NOMO-1 treated with DMSO at 0.1 percent for 48 hours (cell line): ENCODE results near the gene SFI1.
A peak's percentile ranks its signal among the peaks of the same experiment; 100 is the strongest.
"Not testable (repeated sequence)": the region's sequence is repeated elsewhere in the genome, so short reads cannot be mapped to it uniquely, and the experiment has no call there.

Experiments used
- DNase-seq: peaks from one replicate; lab custom pipeline; 2025; ENCODE audit not compliant: unreplicated experiment; lab: John Stamatoyannopoulos, UW

SFI1 gene, protein sequence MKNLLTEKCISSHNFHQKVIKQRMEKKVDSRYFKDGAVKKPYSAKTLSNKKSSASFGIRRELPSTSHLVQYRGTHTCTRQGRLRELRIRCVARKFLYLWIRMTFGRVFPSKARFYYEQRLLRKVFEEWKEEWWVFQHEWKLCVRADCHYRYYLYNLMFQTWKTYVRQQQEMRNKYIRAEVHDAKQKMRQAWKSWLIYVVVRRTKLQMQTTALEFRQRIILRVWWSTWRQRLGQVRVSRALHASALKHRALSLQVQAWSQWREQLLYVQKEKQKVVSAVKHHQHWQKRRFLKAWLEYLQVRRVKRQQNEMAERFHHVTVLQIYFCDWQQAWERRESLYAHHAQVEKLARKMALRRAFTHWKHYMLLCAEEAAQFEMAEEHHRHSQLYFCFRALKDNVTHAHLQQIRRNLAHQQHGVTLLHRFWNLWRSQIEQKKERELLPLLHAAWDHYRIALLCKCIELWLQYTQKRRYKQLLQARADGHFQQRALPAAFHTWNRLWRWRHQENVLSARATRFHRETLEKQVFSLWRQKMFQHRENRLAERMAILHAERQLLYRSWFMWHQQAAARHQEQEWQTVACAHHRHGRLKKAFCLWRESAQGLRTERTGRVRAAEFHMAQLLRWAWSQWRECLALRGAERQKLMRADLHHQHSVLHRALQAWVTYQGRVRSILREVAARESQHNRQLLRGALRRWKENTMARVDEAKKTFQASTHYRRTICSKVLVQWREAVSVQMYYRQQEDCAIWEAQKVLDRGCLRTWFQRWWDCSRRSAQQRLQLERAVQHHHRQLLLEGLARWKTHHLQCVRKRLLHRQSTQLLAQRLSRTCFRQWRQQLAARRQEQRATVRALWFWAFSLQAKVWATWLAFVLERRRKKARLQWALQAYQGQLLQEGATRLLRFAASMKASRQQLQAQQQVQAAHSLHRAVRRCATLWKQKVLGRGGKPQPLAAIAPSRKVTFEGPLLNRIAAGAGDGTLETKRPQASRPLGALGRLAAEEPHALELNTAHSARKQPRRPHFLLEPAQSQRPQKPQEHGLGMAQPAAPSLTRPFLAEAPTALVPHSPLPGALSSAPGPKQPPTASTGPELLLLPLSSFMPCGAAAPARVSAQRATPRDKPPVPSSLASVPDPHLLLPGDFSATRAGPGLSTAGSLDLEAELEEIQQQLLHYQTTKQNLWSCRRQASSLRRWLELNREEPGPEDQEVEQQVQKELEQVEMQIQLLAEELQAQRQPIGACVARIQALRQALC

DNA sequence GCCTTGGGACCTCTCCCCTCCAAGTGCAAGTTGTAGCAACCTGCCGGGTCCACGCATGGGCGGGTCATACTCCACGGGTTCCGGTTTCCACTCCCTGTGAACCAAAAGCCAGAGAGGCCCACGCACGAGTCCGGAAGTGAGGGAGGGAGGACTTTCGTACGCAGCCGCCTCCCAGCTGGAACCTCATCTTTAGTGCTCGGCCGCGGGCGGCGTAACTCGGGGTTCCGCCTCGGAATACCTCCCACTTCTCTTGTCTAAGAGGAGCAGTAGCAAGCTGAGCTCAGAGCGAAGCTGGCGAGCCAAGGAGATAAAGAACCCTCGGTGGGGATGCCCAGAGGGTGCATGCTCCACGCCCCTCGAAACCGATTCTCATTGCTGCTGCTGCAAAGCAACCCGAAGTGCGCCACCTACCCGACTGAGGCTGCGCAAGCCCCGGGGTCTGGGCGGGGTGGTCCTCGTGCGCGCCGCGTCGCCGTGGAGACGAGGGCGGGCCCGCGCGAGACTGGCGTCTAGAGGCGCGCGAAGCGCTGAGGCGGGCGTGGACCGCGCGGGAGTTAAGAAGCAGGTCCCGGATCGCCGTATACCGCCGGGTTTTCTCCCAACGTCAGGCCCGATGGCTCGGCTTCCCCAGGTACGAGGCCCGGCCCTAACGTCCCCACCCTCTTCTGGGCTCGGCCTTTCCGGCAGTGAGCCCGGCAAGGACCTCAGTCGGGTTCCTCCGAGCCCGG is at the start of gene SFI1:
Gene SFI1 (plus strand): TSS at position 530 of the 728 bp plus-strand sequence. CDS start 11,749 bp downstream, outside the sequence.
- peak; percentile 92 for DNase-seq

DNA sequence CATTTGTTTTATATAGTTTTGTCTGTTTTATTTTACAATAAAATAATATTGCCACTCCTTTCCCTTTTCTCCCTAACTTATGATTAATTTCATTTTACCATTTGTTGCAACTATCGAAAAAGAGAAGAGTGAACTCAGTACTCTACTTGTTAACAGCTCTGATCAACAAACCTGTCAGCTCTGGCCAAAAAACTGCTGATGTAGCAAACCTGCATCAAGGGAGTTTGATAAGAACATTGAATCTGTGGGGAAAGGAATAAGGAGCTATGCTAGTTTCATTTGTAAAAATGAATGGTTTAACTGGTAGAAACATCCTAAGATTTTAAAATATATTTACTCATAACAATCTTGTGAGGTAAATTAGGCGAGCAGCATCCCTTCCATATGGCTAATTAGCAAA is 49.6 kb upstream of the SFI1 start:
- no peak for DNase-seq

DNA sequence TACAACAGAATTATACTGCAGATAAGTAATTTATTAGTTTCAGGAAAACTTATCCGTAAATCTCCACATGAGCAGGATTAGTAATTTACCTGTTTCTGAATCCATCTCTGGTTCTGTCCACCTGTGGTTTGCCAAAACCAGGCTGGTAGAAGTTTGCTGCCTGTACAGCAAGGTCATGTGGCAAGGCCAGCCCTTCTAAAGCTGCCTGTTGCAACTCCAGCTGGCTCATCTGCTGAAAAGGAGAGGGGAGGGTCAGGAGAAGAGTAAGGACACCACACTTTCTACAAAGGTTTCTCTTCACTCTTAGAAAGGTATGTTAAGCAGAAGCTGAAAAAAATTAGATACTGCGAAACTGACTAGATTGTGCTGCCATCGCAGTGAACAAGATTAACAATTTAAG is 49.0 kb upstream of the SFI1 start:
- no peak for DNase-seq

DNA sequence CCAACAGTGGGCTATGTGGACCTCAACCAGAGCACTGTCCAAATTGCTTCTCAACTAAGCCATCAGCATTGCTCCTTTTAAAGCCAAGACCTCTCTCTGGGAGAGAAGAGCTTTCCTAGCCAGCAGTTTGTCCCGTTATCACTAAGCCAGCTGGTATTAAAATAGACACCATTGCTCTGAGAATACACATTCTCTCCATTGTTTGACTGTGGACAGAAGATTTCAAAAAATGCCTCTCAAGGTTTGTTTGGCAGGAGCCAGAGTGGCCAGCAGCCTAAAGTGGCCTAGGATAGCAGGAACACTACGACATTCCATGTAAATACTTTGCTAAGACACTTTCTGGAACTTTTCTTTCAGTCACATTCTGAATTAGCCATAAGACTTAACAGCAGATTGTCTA is 48.0 kb upstream of the SFI1 start:
- no peak for DNase-seq

DNA sequence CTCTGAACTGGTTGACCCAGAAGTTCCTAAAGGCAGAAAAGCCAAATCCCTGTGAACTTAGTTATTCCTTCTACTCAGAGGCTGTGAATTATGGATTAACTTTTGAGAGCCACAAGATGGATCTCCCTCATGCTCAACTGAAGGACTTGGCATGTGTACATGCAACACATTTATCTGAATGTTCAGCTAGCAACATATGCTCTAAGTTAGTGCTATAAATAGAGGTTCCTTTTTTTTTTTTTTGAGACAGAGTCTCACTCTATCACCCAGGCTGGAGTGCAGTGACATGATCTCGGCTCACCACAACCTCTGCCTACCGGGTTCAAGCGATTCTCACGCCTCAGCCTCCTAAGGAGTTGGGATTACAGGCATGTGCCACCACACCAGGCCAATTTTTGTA is 46.8 kb upstream of the SFI1 start:
- peak; percentile 27 for DNase-seq

DNA sequence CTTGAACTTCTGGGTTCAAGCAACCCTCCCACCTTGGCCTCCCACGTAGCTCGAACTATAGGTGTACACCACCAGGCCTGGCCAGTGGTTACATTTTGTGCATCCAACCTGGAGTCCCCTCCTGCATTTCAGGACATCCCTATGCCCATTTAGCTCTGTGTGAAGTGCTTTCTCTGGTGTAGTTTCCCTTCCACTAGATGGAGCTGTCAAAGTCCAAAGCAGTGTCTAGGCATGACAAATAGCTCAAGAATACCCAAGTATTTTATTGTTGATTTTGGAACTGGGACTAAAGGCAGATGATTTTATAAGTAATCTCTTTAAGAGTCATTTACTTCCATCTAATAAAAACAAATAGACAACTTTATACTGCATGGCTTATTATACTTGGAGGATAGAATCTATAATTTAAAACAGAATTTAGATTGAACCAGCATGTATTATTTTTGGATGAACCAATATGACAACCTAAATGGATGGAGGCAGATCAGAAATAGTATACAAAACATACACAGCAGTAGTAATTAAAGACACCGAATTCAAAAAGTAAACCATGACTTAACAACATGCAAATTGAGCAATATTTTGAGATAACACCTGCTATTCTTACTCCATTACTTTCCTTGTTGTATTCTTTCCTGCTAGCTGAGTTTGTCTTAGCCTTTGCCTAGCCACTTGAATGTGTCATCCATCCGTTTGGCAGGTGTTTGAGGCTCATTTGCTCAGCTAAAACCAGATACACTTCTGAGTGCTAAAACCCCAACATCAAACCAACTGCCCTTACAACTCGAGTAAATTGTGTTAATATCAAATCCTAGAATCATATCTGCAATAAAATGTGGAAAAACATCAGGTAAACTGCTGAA is 44.4 kb upstream of the SFI1 start:
- DNase-seq, result no peak

DNA sequence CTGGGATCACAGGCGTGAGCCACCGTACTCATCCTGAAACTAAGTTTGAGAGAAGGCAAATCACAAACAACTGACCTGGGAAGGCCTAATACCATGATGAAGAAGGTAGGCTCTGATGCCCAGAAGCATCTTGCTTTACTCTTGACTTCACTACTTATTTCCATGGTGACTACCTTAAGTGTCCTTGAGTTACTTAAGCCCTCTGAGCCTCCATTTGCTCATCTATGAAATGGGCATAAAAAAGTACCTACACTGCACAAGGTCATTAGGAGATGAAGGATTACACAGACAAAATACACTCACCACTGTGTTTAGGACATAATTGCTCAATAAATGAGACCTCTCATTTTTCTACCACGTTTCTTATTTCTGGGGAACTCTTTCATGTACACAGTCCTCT is 34.6 kb upstream of the SFI1 start:
- no peak for DNase-seq

DNA sequence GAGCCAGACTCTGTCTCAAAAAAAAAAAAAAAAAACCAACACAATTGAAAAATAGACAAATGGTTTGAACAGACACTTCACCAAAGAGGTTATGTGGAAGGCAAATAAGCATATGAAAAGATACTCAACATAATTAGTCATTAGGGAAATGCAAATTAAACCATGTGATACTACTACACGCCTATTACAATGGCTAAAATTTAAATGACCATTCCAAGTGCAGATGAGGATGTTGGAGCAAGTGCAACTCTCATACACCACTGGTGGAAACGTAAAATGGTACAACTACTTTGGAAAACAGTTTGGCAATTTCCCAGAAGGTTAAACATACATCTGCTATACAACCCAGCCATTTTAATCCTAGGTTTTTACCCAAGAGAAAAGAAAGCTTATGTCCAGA is 31.0 kb upstream of the SFI1 start:
- no peak for DNase-seq

DNA sequence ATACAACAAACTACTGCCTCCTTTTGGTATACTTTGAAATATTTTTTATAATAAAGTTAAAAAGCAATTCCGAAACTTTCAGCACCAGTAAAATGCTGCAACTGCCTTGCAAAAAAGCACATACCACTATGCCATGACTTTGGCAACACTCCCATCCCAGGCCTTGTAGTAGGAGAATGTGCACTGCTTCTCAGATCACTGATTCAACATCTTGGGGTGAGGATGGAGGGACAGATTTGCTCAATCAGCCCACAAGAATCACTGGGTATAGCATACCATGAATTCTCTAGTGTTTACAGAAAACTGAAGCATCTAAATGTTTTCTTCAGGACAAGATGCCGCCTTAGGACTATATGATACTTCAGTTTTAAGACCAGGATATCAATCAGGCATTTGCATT is 21.6 kb upstream of the SFI1 start:
- DNase-seq, result no peak

DNA sequence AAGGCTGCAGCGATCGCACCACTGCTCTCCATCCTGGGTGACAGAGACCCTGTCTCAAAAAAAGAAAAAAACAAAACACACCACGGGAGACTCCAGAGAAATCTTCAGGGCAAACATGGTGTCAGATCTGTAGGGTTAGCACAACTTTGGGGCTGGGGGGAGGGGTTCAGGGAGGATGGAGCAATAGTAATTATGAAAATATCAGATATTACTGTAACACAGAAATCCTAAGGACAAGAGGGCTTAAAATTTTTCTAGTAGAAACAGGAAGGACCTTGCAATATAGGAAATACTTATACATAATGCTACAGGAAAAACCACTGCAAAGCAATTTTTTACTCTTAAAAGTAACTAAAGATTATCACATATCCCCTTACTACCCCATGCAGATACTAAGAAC is 20.5 kb upstream of the SFI1 start:
- no peak for DNase-seq

DNA sequence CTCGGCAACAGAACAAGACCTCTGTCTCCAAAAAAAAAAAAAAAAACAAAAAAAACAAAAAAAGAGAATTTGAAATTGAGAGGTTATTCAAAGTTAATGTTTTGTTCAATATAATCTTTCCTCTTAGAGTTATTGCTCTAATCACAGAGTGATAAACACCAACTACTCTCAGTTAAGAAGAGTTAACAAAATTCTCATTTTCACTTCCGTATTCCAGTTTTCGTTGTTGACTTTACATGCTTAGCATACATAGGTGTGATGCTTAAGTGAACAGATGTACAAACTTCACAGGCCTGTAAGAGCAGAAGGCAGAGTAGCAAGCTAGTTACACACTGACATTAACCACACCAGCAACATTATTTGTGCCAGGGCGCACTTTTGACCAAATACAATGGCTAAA is 19.0 kb upstream of the SFI1 start:
- DNase-seq, result no peak

DNA sequence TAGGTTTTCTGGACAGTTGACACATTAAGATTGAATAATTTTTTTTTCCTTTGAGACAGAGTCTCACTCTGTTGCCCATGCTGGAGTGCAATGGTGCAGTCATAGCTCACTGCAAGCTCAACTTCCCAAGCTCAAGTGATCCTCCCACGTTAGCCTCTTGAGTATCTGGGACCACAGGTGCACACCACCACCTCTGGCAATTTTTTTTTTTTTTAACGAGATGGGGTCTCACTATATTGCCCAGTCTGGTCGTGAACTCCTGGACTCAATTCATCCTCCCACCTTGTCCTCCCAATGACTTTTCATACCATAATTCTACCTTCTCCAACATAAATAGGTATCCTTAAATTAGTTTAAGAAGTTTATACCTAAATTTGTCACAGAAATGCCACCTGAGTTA is 15.2 kb upstream of the SFI1 start:
- no peak for DNase-seq

DNA sequence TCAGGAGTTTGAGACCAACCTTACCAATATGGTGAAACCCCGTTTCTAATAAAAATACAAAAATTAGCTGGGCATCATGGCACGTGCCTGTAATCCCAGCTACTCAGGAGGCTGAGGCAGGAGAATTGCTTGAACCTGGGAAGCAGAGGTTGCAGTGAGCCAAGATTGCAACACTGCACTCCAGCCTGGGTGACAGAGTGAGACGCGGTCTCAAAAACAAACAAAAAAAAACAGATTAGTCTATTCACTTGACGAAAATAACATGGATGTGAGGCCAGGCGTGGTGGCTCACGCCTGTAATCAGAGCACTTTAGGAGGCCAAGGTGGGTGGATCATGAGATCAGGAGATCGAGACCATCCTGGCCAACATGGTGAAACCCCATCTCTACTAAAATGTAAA is 13.9 kb upstream of the SFI1 start:
- DNase-seq, result not testable (repeated sequence)

DNA sequence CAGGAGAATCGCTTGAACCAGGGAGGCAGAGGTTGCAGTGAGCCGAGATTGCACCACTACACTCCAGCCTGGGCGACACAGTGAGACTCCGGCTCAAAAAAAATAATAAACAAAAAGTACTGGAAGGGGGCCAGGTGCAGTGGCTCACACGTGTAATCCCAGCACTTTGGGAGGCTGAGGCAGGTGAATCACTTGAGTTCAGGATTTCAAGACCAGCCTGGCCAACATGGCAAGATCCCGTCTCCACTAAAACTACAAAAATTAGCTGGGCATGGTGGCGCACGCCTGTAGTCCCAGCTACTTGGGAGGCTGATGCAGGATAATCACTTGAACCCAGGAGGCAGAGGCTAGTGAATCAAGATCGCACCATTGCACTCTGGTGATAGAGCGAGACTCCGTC is 10.0 kb upstream of the SFI1 start:
- not testable (repeated sequence) for DNase-seq

DNA sequence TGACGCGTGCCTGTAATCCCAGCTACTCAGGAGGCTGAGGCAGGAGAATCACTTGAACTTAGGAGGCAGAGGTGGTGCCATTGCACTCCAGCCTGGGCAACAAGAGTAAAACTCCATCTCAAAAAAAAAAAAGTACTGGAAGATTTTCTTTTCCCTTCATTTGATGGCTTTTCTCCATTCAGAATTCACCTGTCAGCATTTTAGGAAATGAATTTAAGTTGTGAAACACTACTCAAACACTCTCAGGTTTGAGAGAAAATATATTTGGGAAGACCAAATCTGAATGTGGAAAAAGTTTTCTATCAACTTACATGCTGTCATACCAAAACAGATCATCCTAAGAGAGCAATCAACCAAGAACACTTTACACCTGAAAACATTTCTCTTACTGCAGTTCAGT is 9.4 kb upstream of the SFI1 start:
- DNase-seq, result no peak

DNA sequence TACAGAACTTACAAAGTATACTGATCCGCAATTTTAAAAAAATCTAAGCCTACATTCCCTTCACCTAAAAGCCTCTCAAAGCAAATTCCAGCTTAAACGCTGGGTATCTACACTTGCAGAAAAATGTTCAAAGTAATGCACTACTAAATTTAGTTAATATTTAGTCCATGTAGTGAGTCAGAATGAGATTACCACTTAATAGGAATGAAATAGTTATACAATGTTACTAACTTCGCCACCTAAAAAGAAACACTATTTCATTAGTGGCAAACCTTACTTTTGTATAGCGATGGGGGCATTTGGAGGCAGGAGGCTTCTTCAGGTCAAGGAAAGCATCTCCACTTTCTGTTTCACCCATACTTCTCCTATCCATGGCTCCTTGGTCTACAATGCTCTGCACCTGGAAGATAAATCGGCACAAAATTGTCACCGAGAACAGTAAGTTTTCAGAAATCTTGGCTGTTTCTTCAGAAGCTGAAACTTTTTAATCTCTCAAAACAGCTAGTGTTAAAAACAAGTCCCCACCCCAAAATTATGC is 7.9 kb upstream of the SFI1 start:
- no peak for DNase-seq

DNA sequence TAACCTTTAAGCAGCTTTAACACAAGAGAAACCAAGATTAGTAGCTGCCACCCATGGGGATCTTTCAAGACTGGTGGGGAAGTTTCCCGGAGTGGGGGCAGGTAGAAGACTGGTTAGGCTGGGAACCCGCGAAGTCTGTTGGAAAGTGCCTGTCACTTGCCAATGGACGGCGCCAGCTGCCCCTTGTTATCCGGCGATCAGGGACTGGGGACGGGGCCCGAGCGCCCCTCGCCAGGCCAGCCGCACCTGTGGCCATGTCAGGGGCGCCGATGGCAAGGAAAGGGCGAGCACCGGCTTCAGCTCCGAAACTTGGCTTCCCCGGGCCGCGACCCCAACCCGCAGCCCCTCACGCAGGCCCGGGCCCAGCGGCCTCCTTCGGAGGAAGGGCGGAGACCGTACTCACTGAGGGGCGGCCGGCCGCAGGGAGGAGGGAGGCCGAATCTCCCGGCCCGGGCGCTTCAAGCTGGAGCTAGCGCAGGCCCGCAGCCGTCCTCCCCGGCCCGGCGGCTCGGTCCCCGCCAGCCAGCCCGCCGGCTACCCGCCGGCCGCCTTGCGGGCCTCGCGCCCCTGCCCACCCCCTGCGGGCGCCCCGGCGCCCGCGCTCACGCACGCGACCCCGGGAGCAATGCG is 7.2 kb upstream of the SFI1 start:
- no peak for DNase-seq

DNA sequence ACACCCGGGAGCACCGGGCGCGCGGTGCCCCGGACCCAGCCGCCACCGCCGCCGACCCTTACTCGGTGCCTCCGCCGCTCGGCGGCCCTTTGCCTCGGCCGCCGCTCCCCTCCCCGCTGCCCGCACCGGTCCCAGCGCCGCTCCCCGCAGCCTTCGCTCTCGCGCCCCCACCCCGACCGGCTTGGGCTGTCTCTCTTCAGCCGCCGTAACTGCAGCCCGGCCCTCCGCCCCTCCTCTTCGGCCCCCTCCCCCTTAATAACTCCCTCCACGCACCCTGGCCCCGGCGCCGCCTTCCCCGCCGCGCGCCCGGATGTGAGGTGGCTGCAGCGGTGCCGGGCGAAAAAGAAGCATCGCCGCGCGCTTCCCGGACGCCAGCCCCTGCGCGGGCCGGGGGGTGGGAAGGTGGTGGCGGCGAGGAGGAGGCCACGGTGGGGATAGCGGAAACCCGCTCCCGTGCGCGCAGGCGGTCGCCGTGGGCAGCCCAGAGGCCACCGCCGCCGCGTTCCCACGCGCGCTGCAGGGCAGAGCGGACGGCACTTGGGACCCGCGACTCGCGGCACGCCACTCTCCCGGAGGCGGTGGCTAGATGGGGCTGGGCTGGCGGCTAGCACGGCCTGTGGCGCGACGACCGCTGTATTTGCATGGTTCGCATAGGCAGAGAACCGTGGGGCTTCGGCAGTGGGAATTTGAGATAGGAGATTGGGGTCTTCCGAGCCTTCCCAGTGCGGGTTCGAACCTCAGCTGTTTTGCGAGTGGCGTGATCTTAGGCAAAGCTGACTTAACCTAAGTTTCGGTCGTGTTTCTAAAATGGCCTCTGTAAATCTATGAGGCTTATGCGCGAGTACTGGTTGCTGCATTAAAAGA is 6.5 kb upstream of the SFI1 start, which contains the start of gene EIF4ENIF1:
Gene EIF4ENIF1 (minus strand): TSS at position 211 of the 864 bp plus-strand sequence. CDS start 1,124 bp downstream, outside the sequence.
- DNase-seq, result peak; percentile 76
